ELR (cell line): ENCODE measurements around the gene CYLD.
A peak's percentile ranks its signal among the peaks of the same experiment; 100 is the strongest.

Experiments used
- DNase-seq: peaks from one replicate; pipeline ENCODE4 v3.0.0-alpha.2; 2015; ENCODE audit warnings: low read depth

CYLD gene

GRCh38 chr16:50781518-50781917, 39.6 kb downstream of the CYLD start:
- no peak for DNase-seq

- no peak for DNase-seq
Measured at GRCh38 chr16:50789757-50790156, 47.9 kb downstream of the CYLD start.

GRCh38 chr16:50791522-50791921, 49.6 kb downstream of the CYLD start:
- DNase-seq: no peak

GRCh38 chr16:50796829-50797228, 54.9 kb downstream of the CYLD start:
- DNase-seq: no peak

GRCh38 chr16:50797456-50797855, 55.6 kb downstream of the CYLD start:
- DNase-seq: peak; percentile 77

- no peak for DNase-seq
Measured at GRCh38 chr16:50800074-50800473, 58.2 kb downstream of the CYLD start.

- no peak for DNase-seq
Measured at GRCh38 chr16:50801036-50801435, 59.1 kb downstream of the CYLD start.

GRCh38 chr16:50802000-50802399, 60.1 kb downstream of the CYLD start:
- DNase-seq: no peak

- DNase-seq: no peak
Measured at GRCh38 chr16:50802961-50803360, 61.1 kb downstream of the CYLD start.

- DNase-seq: no peak
Measured at GRCh38 chr16:50804290-50804907, 62.5 kb downstream of the CYLD start.

GRCh38 chr16:50806099-50807062, 64.5 kb downstream of the CYLD start:
- peak; percentile 91 for DNase-seq

GRCh38 chr16:50808929-50809538, 67.1 kb downstream of the CYLD start:
- DNase-seq: no peak

- no peak for DNase-seq
Measured at GRCh38 chr16:50809561-50809960, 67.7 kb downstream of the CYLD start.

GRCh38 chr16:50810241-50810965, 68.5 kb downstream of the CYLD start:
- no peak for DNase-seq

GRCh38 chr16:50812046-50812445, 70.2 kb downstream of the CYLD start:
- no peak for DNase-seq

- no peak for DNase-seq
Measured at GRCh38 chr16:50812876-50813466, 71.1 kb downstream of the CYLD start.

GRCh38 chr16:50814052-50814451, 72.2 kb downstream of the CYLD start:
- DNase-seq: no peak

- no peak for DNase-seq
Measured at GRCh38 chr16:50814541-50814940, 72.7 kb downstream of the CYLD start.

GRCh38 chr16:50815382-50815781, 73.5 kb downstream of the CYLD start:
- DNase-seq: no peak

GRCh38 chr16:50816901-50817555, 75.1 kb downstream of the CYLD start:
- DNase-seq: no peak

- DNase-seq: no peak
Measured at GRCh38 chr16:50818380-50818779, 76.5 kb downstream of the CYLD start.
